Measurements from ENCODE around the gene MACF1.
"Not testable (repeated sequence)": the region's sequence is repeated elsewhere in the genome, so short reads cannot be mapped to it uniquely, and the experiment has no call there.

MACF1 gene

DNA sequence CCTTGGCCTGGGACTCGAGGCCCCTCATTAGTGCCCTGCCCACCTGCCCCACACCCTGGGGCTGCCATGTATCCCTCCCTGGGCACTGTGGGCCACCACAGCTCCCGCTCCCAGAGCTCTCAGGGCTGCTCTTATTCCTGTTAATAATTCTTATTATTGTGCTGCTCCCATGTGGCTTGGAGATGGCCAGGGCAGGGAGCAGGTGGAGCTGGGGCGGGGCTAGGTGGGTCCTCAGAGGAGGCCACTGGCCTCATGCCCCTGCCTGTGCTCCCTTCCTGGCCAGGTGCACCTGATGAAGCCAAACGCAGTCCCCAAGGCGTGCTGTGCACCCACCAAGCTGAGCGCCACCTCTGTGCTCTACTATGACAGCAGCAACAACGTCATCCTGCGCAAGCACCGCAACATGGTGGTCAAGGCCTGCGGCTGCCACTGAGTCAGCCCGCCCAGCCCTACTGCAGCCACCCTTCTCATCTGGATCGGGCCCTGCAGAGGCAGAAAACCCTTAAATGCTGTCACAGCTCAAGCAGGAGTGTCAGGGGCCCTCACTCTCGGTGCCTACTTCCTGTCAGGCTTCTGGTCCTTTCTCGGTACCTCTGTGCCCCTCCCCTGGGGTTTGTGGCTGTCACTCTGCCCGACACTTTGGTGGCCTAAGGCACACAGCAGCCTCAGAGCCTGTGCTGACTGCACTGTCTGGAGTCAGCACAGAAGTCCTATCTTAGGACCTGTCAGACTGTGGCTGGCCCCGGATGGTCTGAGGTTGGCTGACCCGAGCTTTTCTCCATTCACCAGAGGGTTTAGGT lies 321.1 kb downstream of the MACF1 start:
- CTCF ChIA-PET: interaction anchor here (2.1 kb wide), 1 partner anchor 14 kb away, joined by 8 read pairs; no protein-coding TSS in a partner anchor
- POLR2A ChIA-PET: no interaction called here
- no peak for TF ChIP-seq NFRKB (IDR thresholded peaks at IDR 0.05)
- TF ChIP-seq BHLHE40 (IDR thresholded peaks at IDR 0.05; ENCODE audit: borderline replicate concordance): no peak
- TF ChIP-seq ZNF384 (IDR thresholded peaks at IDR 0.05): no peak
- TF ChIP-seq FOXA1 (IDR thresholded peaks at IDR 0.05): no peak
- TF ChIP-seq LEF1 (IDR thresholded peaks at IDR 0.05; ENCODE audit: borderline replicate concordance): no peak
- TF ChIP-seq HDGF (IDR thresholded peaks at IDR 0.05; ENCODE audit: borderline replicate concordance): no peak
- no peak for TF ChIP-seq TARDBP (IDR thresholded peaks at IDR 0.05)
- TF ChIP-seq SP1 (IDR thresholded peaks at IDR 0.05): no peak
- TF ChIP-seq L3MBTL2 (conservative IDR thresholded peaks at IDR 0.05): no peak
- no peak for TF ChIP-seq FOXK2 (IDR thresholded peaks at IDR 0.05)
- TF ChIP-seq SUZ12 (IDR thresholded peaks at IDR 0.05): no peak
- no peak for TF ChIP-seq FOXM1 (IDR thresholded peaks at IDR 0.05; ENCODE audit: borderline replicate concordance)
- TF ChIP-seq, protein P1, sequence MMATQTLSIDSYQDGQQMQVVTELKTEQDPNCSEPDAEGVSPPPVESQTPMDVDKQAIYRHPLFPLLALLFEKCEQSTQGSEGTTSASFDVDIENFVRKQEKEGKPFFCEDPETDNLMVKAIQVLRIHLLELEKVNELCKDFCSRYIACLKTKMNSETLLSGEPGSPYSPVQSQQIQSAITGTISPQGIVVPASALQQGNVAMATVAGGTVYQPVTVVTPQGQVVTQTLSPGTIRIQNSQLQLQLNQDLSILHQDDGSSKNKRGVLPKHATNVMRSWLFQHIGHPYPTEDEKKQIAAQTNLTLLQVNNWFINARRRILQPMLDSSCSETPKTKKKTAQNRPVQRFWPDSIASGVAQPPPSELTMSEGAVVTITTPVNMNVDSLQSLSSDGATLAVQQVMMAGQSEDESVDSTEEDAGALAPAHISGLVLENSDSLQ (IDR thresholded peaks at IDR 0.05): no peak
- TF ChIP-seq CTBP1 (IDR thresholded peaks at IDR 0.05; ENCODE audit: borderline replicate concordance): no peak
- no peak for TF ChIP-seq ARNT (IDR thresholded peaks at IDR 0.05)
- no peak for TF ChIP-seq ELF4 (IDR thresholded peaks at IDR 0.05)
- no peak for DNase-seq (ENCODE audit: extremely low spot score)

- CTCF ChIA-PET: interaction anchor here (2.1 kb wide), 1 partner anchor 12 kb away, joined by 8 read pairs; no protein-coding TSS in a partner anchor
- POLR2A ChIA-PET: no interaction called here
- DNase-seq (ENCODE audit: extremely low spot score): no peak
- TF ChIP-seq, protein P1 (IDR thresholded peaks at IDR 0.05): no peak
- TF ChIP-seq SP1 (IDR thresholded peaks at IDR 0.05) (no peak), SUZ12 (IDR thresholded peaks at IDR 0.05) (no peak)
These were observed 322.1 kb downstream of the MACF1 start for GRCh38 chr1:39526466-39527189.

- CTCF ChIA-PET: not testable (repeated sequence)
These were observed 322.7 kb downstream of the MACF1 start for GRCh38 chr1:39527190-39527579.

GRCh38 chr1:39528082-39528481 lies 323.6 kb downstream of the MACF1 start:
- ChIA-PET CTCF (no interaction called here), POLR2A (interaction anchor here (0.6 kb wide), 1 partner anchor 924 kb away, joined by 3 read pairs; no protein-coding TSS in a partner anchor)
- TF ChIP-seq ARNT (IDR thresholded peaks at IDR 0.05) (no peak), ZNF384 (IDR thresholded peaks at IDR 0.05) (no peak), FOXK2 (IDR thresholded peaks at IDR 0.05) (no peak), SP1 (IDR thresholded peaks at IDR 0.05) (no peak)
- no peak for DNase-seq (ENCODE audit: extremely low spot score)

More at GRCh38 chr1:39527190-39527579, 322.7 kb downstream of the MACF1 start:
- POLR2A ChIA-PET: interaction anchor here (0.6 kb wide), 1 partner anchor 925 kb away, joined by 3 read pairs; no protein-coding TSS in a partner anchor
- not testable (repeated sequence) for DNase-seq (ENCODE audit: extremely low spot score)

DNA sequence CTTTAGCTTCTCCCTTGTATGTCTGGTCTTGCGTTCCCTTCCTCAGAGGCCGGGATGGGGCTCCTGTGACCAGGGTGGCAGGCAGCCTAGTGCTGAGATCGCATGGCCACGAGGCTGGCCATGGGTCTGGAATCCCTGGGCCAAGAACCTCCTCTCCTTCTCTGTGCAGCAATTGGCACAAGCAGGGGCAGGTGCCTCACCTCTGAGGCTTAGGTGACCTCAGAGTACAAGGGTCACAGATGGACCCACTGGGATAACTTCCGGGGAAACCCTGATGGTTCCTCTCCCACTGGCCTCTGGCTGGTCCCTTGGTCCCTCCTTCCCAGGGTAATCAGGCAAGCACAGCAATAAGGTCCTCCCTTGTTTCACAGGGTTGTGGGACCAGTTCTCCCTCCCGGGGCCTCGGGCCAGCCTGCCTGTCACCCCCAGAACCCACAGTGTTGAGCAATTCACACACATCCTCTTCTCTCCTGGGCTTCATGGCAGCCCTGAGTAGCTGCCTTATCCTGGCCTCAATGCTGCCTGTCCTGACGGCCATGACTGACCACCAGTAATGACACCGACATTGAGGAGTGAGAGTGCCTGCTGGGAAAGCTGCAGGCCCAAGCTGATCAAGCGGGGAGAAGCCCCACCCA lies 325.5 kb downstream of the MACF1 start:
- ChIA-PET CTCF (interaction anchor here (0.8 to 1.1 kb wide), 2 partner anchors 9 kb away, joined by 4 to 5 read pairs; no protein-coding TSS in a partner anchor), POLR2A (interaction anchor here (0.6 kb wide), 1 partner anchor 23 kb away, joined by 3 read pairs; no protein-coding TSS in a partner anchor)
- DNase-seq (ENCODE audit: extremely low spot score): no peak
- TF ChIP-seq LEF1 (IDR thresholded peaks at IDR 0.05; ENCODE audit: borderline replicate concordance) (no peak), TARDBP (IDR thresholded peaks at IDR 0.05) (no peak), HDGF (IDR thresholded peaks at IDR 0.05; ENCODE audit: borderline replicate concordance) (no peak), ARNT (IDR thresholded peaks at IDR 0.05) (no peak), L3MBTL2 (conservative IDR thresholded peaks at IDR 0.05) (no peak), FOXM1 (IDR thresholded peaks at IDR 0.05; ENCODE audit: borderline replicate concordance) (no peak), ZNF384 (IDR thresholded peaks at IDR 0.05) (no peak)

DNA sequence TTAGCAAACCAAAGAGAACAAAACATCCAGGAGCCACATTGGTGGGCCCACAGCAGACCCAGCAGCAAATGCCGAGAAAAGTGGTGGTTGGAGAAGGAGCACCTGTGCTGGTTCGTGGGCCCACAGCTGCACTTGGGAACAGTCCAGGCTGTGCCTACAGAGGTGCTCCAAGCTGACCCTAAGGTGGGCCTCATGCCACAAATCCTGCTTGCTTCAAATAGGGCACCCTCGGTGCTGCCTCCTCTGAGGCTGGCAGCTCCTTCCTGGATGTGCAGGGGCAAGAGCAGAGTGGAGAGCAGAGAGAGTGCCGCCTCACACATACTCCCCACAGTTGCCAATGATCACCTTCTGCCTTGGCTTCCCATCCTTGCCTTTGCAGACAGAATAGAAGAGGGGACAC lies 327.0 kb downstream of the MACF1 start:
- no peak for TF ChIP-seq ZNF384 (IDR thresholded peaks at IDR 0.05)
- no peak for TF ChIP-seq FOXA1 (IDR thresholded peaks at IDR 0.05)
- no peak for TF ChIP-seq NFRKB (IDR thresholded peaks at IDR 0.05)
- TF ChIP-seq BHLHE40 (IDR thresholded peaks at IDR 0.05; ENCODE audit: borderline replicate concordance): no peak
- no peak for TF ChIP-seq FOXM1 (IDR thresholded peaks at IDR 0.05; ENCODE audit: borderline replicate concordance)
- TF ChIP-seq LEF1 (IDR thresholded peaks at IDR 0.05; ENCODE audit: borderline replicate concordance): no peak
- no peak for TF ChIP-seq CTBP1 (IDR thresholded peaks at IDR 0.05; ENCODE audit: borderline replicate concordance)
- TF ChIP-seq ELF4 (IDR thresholded peaks at IDR 0.05): no peak
- TF ChIP-seq TARDBP (IDR thresholded peaks at IDR 0.05): no peak
- no peak for TF ChIP-seq L3MBTL2 (conservative IDR thresholded peaks at IDR 0.05)
- ChIA-PET CTCF (no interaction called here), POLR2A (no interaction called here)
- DNase-seq (ENCODE audit: extremely low spot score): no peak

DNA sequence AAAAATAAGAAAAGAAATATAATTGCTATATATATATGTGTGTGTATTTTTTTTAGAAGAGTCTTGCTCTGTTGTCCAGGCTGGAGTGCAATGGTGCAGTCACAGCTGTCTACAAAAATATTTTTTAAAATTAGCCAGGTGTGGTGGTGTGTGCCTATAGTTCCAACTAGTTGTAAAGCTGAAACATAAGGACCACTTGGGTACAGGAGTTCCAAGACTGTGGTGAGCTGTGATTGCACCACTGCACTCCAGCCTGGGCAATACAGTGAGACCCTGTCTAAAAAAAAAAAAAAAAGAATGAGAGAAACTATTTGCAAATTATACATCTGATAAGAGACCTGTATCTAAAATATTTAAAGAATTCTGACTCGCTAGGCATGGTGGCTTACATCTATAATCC lies 328.9 kb downstream of the MACF1 start:
- no peak for DNase-seq (ENCODE audit: extremely low spot score)
- POLR2A ChIA-PET: no interaction called here
- CTCF ChIA-PET: no interaction called here
- TF ChIP-seq FOXA1 (IDR thresholded peaks at IDR 0.05): no peak
- TF ChIP-seq FOXK2 (IDR thresholded peaks at IDR 0.05): no peak
- no peak for TF ChIP-seq L3MBTL2 (conservative IDR thresholded peaks at IDR 0.05)
- no peak for TF ChIP-seq ZNF384 (IDR thresholded peaks at IDR 0.05)
- TF ChIP-seq, protein P1 (IDR thresholded peaks at IDR 0.05): no peak
- no peak for TF ChIP-seq FOXM1 (IDR thresholded peaks at IDR 0.05; ENCODE audit: borderline replicate concordance)

Measured in HEK293T (cell line).